Neural cell (in vitro differentiated cells): ENCODE measurements around the gene FN3K. TPM values are rescaled to one million over a fixed set of nuclear protein-coding genes. Genes with fewer than 3 reads are reported as not detected.

ENCODE experiments used
- H2AFZ ChIP-seq: fragments of 200-600, 300-800 bp; sonication (generic), shearing (Covaris generic); 2 replicates; pipeline ENCODE4 v1.6.0; 2014; ENCODE audit warnings: low read depth, mild to moderate bottlenecking, antibody characterized with exemption, low read length, moderate library complexity
- H3F3A ChIP-seq: fragments of 200-600 bp; shearing (Covaris generic); 2 replicates; pipeline ENCODE4 v1.6.1; 2016; ENCODE audit warnings: mild to moderate bottlenecking, moderate library complexity, mixed read lengths, antibody characterized with exemption, low read length; ENCODE audit not compliant: insufficient read depth, poor library complexity, severe bottlenecking
- H3K27ac ChIP-seq: fragments of 200-600, 300-800 bp; sonication (generic), shearing (Covaris generic); 2 replicates; pipeline ENCODE4 v1.5.1; 2014; ENCODE audit warnings: mild to moderate bottlenecking, low read length, moderate library complexity
- H3K27me3 ChIP-seq: fragments of 300-800, 200-600 bp; sonication (generic), shearing (Covaris generic); 2 replicates; pipeline ENCODE4 v1.6.0; 2014; ENCODE audit warnings: mild to moderate bottlenecking, low read depth, low read length, moderate library complexity; ENCODE audit not compliant: insufficient read depth
- H3K36me3 ChIP-seq: fragments of 300-800, 200-600 bp; sonication (generic), shearing (Covaris generic); 2 replicates; pipeline ENCODE4 v1.5.1; 2014; ENCODE audit warnings: mild to moderate bottlenecking, antibody characterized with exemption, low read length, moderate library complexity; ENCODE audit not compliant: insufficient read depth
- H3K4me2 ChIP-seq: fragments of 300-800, 200-600 bp; sonication (generic), shearing (Covaris generic); 2 replicates; pipeline ENCODE4 v1.6.0; 2014; ENCODE audit warnings: mild to moderate bottlenecking, low read length
- H3K4me3 ChIP-seq: fragments of 300-800, 200-600 bp; sonication (generic), shearing (Covaris generic); 2 replicates; pipeline ENCODE4 v1.5.1; 2014; ENCODE audit warnings: mild to moderate bottlenecking, low read length, moderate library complexity
- H3K79me2 ChIP-seq: fragments of 200-600 bp; shearing (Covaris generic); replicated peaks from 2 replicates; pipeline ENCODE4 v1.6.0; 2014; ENCODE audit warnings: mild to moderate bottlenecking, low read length, moderate library complexity; ENCODE audit not compliant: insufficient read depth
- H3K9ac ChIP-seq: fragments of 300-800, 200-600 bp; sonication (generic), shearing (Covaris generic); 2 replicates; pipeline ENCODE4 v1.6.1; 2016; ENCODE audit warnings: mild to moderate bottlenecking, low read length, mixed read lengths
- H3K9me2 ChIP-seq: fragments of 200-600 bp; shearing (Covaris generic); 2 replicates; pipeline ENCODE4 v1.6.1; 2016; ENCODE audit warnings: mild to moderate bottlenecking, low read length, mixed read lengths; ENCODE audit not compliant: insufficient read depth
- H3K9me3 ChIP-seq: fragments of 200-600, 300-800 bp; sonication (generic), shearing (Covaris generic); 2 replicates; pipeline ENCODE4 v1.6.1; 2016; ENCODE audit warnings: mild to moderate bottlenecking, mixed run types, low read length, moderate library complexity, mixed read lengths
- H4K20me1 ChIP-seq: fragments of 200-600 bp; shearing (Covaris generic); 2 replicates; pipeline ENCODE4 v1.6.1; 2016; ENCODE audit warnings: mild to moderate bottlenecking, mixed run types; ENCODE audit not compliant: insufficient read depth
- CTCF ChIP-seq: fragments of 450-650 bp; IDR thresholded peaks from 2 replicates; pipeline ENCODE4 v1.5.1; 2014; ENCODE audit warnings: antibody characterized with exemption, mild to moderate bottlenecking, moderate library complexity; ENCODE audit not compliant: poor library complexity, severe bottlenecking
- EP300 ChIP-seq: fragments of 450-650 bp; conservative IDR thresholded peaks from 2 replicates; pipeline ENCODE4 v1.6.1; 2014; ENCODE audit warnings: antibody characterized with exemption, mild to moderate bottlenecking, moderate library complexity; ENCODE audit not compliant: poor library complexity, severe bottlenecking
- EZH2 ChIP-seq: fragments of 200-600, 300-800 bp; shearing (Covaris generic), sonication (generic); IDR thresholded peaks from 2 replicates; pipeline ENCODE4 v1.6.1; 2014; ENCODE audit warnings: antibody characterized with exemption, low read length, borderline replicate concordance, mild to moderate bottlenecking; ENCODE audit not compliant: insufficient read depth, poor library complexity, severe bottlenecking
- MXI1 ChIP-seq: fragments of 450-650 bp; conservative IDR thresholded peaks from 2 replicates; pipeline ENCODE4 v1.6.1; 2014; ENCODE audit warnings: antibody characterized with exemption, mild to moderate bottlenecking; ENCODE audit not compliant: poor library complexity, severe bottlenecking
- POLR2AphosphoS5 ChIP-seq: IDR thresholded peaks from 2 replicates; pipeline ENCODE4 v1.6.1; 2012
- RAD21 ChIP-seq: fragments of 450-650 bp; conservative IDR thresholded peaks from 2 replicates; pipeline ENCODE4 v1.6.1; 2014; ENCODE audit warnings: antibody characterized with exemption, mild to moderate bottlenecking, moderate library complexity
- REST ChIP-seq: IDR thresholded peaks from 2 replicates; pipeline ENCODE4 v1.6.1; 2012; ENCODE audit warnings: borderline replicate concordance
- SMC3 ChIP-seq: fragments of 450-650 bp; conservative IDR thresholded peaks from 2 replicates; pipeline ENCODE4 v1.6.1; 2014; ENCODE audit warnings: antibody characterized with exemption, mild to moderate bottlenecking, moderate library complexity; ENCODE audit not compliant: poor library complexity
- TAF1 ChIP-seq: IDR thresholded peaks from 2 replicates; pipeline ENCODE4 v1.6.1; 2012; ENCODE audit warnings: low read depth
- polyA plus RNA-seq: library from polyadenylated mRNA; depleted of rRNA; stranded (reverse); fragments of >200 nt; gene quantifications from 2 replicates; pipeline ENCODE4 v1.2.3, GENCODE V29; 2014

FN3K gene
- polyA plus RNA-seq, 1 donor from 2014 or later = 6.0 TPM

GRCh38 chr17:82794781-82795482, 59.5 kb downstream of the FN3K start (continued):
- no peak for TF ChIP-seq CTCF

GRCh38 chr17:82795615-82796014, 60.2 kb downstream of the FN3K start:
- H3F3A ChIP-seq = no peaks in the 10 kb centered on the region
- H3K79me2 ChIP-seq = no peaks in the 10 kb centered on the region
- H3K9me2 ChIP-seq = no peaks in the 10 kb centered on the region
- H4K20me1 ChIP-seq = no peaks in the 10 kb centered on the region
- no peak overlapping the region for H3K4me2 ChIP-seq
- H3K27ac ChIP-seq = no peak overlapping the region
- H3K36me3 ChIP-seq = no peaks in the 10 kb centered on the region
- H2AFZ ChIP-seq = no peak overlapping the region
- H3K9me3 ChIP-seq = no peaks in the 10 kb centered on the region
- TF ChIP-seq SMC3 = no peak
- no peak for TF ChIP-seq TAF1
- TF ChIP-seq REST = no peak
- TF ChIP-seq EP300 = no peak
- no peak for TF ChIP-seq CTCF
- no peak for TF ChIP-seq POLR2AphosphoS5
- TF ChIP-seq EZH2 = no peak
- TF ChIP-seq MXI1 = no peak
- no peak for TF ChIP-seq RAD21
- H3K9ac ChIP-seq = no peak overlapping the region
- H3K27me3 ChIP-seq = no peaks in the 10 kb centered on the region
- H3K4me3 ChIP-seq = no peak overlapping the region
